A673 (cell line): ENCODE measurements around the gene CHST9.
"Not testable (repeated sequence)": the region's sequence is repeated elsewhere in the genome, so short reads cannot be mapped to it uniquely, and the experiment has no call there.

ENCODE experiments used
- EZH2 ChIP-seq: fragments of 200-600 bp; sonication (generic); IDR thresholded peaks from 2 replicates; pipeline ENCODE4 v1.6.1; 2017; ENCODE audit warnings: borderline replicate concordance, low read depth, mild to moderate bottlenecking, mixed read lengths, antibody characterized with exemption, low read length; ENCODE audit not compliant: poor library complexity, severe bottlenecking
- TF ChIP-seq, protein P1 (sequence below): fragments of 300-800, 200-600 bp; sonication (generic); conservative IDR thresholded peaks from 2 replicates; pipeline ENCODE4 v1.5.1; 2017; ENCODE audit warnings: low read depth, mild to moderate bottlenecking, antibody characterized with exemption, low read length, moderate library complexity, mixed read lengths

DNA sequence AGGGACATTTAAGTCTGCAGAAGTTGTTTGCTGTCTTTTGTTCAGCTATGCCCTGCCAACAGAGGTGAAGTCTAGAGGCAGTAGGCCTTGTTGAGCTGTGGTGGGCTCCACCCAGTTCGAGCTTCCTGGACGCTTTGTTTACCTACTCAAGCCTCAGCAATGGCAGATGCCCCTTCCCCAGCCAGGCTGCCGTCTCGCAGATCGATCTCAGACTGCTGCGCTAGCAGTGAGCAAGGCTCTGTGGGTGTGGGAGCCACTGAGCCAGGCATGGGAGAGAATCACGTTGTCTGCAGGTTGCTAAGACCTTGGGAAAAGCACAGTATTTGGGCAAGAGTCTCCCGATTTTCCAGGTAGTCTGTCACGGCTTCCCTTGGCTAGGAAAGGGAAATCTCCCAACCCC lies 91.8 kb downstream of the CHST9 start:
- not testable (repeated sequence) for TF ChIP-seq EZH2
- TF ChIP-seq, protein P1, sequence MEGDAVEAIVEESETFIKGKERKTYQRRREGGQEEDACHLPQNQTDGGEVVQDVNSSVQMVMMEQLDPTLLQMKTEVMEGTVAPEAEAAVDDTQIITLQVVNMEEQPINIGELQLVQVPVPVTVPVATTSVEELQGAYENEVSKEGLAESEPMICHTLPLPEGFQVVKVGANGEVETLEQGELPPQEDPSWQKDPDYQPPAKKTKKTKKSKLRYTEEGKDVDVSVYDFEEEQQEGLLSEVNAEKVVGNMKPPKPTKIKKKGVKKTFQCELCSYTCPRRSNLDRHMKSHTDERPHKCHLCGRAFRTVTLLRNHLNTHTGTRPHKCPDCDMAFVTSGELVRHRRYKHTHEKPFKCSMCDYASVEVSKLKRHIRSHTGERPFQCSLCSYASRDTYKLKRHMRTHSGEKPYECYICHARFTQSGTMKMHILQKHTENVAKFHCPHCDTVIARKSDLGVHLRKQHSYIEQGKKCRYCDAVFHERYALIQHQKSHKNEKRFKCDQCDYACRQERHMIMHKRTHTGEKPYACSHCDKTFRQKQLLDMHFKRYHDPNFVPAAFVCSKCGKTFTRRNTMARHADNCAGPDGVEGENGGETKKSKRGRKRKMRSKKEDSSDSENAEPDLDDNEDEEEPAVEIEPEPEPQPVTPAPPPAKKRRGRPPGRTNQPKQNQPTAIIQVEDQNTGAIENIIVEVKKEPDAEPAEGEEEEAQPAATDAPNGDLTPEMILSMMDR, result not testable (repeated sequence)
